NCI-H2227 treated with DMSO at 0.1 percent for 48 hours (cell line): ENCODE data around the gene WDR75.
"Not testable (repeated sequence)": the region's sequence is repeated elsewhere in the genome, so short reads cannot be mapped to it uniquely, and the experiment has no call there.

Experiments used
- DNase-seq: peaks from one replicate; lab custom pipeline; 2025; lab: John Stamatoyannopoulos, UW

Gene WDR75

DNA sequence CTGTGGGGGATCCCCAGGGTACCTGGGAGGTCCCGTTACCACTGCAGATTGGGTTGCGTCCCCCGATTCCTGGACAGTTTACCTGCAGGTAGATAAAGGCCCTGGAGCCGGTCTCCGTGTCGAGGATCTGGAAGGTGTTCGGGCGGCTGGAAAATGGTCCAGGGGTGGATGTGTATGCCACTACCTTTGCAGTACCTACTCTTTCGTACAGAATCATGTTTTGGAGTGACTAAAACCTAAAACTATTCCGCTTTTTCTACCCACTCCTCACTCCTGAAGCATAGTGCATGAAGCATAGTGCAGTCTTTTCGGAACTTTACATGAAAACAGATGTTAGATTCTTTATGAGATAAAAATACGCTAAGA, 418 bp downstream of the WDR75 start:
- no peak for DNase-seq

DNA sequence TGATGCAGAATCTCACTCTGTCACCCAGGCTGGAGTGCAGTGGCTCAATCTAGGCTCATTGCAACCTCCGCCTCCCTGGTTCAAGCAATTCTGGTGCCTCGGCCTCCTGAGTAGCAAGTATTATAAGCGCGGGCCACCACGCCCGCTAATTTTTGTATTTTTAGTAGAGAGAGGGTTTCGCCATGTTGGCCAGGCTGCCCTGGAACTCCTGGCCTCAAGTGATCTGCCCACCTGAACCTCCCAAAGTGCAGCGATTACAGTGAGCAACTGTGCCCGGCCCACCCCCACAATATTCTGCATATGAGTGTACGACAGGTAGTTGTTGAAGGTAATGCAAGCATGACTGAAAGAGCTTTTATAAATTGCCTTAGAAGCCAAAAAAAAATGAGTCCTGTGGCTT, 1.2 kb downstream of the WDR75 start:
- no peak for DNase-seq

DNA sequence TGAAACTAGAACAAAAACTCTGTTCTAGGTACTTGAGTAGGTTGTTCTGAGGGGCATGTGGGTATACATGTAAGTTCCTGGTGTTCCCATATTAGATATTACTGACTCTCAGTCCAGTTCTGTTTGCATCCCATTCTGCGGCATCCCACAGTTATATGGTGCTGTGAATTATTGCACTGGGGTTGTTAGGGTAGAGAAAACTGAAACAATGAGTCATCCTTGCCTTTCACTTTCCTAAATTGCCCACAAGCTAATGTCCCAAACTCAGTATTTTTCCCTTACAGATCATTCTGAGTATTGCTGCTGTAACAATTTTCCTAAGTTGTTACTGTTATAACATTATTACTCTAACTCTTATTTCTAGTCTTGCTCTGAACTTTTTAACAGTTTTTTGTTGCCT, 3.0 kb downstream of the WDR75 start:
- DNase-seq: no peak

DNA sequence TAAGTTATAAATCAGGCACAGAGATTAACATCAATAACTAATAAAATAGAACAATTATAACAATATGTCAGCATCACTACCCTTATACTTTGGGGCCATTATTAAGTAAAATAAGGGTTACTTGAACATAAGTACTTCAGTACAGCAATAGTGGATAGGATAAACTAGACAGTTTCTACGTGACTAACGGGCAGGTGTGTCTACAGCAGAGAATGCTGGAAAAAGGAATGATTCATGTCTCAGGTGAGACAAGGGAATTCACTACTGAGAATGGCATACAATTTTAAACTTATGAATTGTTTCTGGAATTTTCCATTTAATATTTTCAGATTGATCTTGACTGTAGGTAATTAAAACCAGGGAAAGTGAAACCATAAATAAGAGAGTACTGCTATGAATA, 5.5 kb downstream of the WDR75 start:
- no peak for DNase-seq

DNA sequence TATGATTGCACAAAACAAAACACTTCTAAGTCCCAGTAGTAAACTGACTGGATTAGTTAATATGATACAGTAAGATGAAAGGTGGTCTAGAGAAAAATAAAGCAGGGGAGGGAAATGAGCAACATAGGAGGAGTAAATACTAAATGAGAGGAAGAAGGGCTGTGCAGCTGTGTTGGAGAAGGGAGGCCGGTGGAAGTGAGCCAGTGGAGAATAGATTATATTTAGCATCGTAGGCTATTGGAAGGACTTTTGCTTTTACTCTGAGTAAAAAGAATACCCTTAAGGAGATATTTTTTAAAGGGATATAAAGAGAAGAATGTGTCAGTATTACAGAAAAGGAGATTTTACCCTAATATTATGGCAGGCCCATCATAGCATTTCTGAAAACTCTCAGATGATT, 12.7 kb downstream of the WDR75 start:
- DNase-seq: no peak

DNA sequence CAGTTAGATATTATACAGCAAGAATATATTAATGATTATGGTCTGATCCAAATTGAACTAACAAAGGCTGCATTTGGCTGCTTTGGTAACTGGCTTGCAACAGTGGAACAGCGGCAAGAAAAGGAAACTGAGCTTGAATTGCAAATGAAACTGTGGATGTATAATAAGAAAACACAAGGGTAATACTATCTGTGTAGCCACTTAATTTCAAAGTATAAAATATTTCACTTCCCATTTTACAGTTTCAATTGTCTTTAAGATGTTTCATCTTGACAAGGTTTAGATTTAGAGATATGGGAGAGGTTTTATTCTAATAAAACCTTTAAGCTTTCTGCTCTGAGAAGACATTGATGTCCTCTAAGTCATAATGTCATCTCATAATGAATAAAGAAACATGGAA, 23.8 kb downstream of the WDR75 start:
- DNase-seq: no peak

DNA sequence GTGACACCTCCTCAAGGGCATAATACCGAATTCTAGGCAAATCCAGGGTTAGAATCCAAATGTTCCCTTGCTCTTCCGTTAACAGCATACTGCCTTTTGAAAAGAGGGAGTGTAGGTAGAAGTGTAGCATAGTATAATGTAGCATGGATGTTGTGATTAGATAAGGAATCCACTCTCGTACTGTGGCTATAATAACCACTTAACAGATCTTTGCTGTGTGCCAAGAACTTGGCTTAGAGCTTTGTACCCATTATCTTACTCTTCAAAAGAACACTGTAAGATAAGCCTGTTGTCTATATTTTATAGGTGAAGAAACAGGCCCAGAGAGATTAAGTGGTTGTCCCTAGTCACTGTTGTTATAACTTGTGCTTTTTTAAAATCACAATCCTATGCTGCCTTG, 24.2 kb downstream of the WDR75 start:
- DNase-seq: no peak

DNA sequence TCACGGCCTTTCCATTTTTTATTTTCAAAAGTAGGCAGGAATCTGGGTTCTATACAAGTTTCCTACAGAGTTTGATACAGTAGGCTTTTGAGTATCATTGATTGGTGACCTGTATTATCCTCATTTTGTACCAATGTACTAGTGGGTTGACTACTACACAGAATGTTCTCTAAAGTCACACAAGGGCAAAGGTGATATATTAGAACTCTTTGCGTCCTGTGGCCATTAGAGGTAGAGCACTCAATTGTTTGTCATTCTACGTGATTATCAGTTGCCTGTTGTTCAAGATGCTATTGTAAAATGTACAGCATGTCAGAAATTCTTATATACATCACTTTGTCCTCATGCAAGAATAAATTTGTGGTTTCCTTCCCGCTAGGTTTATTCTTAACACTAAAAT, 24.8 kb downstream of the WDR75 start:
- DNase-seq: no peak

DNA sequence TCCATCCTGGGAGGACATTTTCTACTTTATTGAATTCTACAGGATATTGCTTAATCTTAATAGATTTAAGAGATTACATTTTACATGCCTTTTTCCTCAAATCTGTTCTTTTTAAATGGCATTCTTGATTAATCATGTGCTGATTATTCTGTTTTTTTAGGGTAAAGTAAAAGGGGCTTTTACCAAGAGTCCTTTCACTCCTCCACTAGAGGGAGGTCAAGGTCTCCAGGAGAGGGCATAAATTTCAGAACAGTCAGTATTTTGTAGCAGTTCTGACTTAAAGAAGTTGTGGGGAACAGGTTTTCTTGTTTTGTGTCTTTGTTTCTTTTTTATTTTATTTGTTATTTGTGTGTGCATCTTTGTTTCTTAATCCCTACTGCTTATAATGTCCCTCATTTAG, 25.4 kb downstream of the WDR75 start:
- DNase-seq: peak; percentile 36

DNA sequence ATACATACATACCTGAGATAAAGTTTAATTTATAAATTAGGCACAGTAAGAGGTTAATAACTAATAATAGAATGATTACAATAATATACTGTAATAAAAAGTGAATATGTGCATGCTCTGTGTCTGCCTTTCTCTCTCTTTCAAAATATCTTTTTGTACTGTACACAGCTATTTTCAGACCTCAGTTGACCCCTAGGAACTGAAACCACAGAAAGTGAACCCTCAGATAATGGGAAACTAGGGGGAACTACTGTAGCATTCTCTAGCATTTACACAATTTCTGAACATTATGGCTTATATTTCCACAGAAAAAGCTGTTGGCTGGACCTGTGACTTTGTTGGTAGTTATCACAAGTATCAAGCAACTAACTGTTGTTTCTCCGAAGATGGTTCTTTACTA, 25.9 kb downstream of the WDR75 start:
- no peak for DNase-seq

DNA sequence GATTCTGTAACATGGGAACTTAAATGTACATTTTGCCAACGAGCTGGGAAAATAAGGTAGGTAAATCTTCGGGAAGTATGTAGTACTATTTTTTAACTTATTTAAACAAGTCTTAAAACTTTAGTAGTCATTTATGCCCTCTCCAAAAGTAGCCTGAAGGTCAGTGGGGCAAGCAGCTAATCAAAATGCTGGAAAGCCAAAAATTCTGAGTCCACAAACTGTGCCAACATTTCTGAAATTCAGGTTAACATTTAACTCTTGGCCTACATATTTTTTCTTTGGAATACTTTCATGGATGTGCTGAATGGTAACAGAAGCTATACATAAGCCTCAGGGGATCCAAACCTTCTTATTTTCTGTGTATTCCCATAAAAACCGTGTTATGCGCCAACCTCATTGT, 26.3 kb downstream of the WDR75 start:
- DNase-seq: no peak

DNA sequence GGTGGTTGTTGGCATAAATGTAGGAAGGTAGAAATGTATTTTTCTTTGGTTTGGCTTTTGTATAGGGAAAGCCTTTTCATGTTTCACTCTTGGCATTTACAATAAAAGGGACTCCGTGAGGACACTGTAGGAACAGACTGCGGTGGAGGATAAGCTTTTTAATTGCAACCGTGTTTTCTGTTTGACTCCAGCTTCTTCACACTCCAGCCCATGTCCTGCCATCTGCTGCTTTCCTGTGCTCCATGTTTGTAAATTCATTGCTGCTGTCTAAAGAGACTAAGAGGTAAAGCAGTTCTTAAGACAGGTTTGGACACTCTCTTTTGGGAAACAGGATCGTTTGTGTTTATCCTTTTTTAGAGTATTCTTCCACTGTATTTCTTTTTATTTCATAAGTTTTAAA, 33.3 kb downstream of the WDR75 start:
- no peak for DNase-seq

DNA sequence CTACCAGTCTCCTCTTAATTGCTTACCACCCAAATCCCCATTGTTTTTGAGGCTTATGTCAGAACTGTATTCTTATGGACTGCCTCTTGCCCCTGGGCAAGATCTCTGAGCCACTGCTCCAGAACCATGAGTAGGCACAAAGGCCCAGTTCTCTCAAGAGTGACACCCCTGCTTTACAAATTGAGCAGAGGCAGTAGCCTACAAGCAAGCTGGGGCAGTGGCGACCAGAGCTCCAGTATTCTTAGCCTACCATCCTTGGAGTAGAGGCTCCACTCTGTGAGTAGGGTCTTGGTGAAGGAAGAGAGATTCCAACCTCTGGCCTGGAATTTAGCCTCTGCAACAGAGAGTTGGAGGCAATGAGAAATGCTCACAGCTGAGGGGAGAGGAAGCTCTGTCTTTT, 36.5 kb downstream of the WDR75 start:
- DNase-seq: no peak

DNA sequence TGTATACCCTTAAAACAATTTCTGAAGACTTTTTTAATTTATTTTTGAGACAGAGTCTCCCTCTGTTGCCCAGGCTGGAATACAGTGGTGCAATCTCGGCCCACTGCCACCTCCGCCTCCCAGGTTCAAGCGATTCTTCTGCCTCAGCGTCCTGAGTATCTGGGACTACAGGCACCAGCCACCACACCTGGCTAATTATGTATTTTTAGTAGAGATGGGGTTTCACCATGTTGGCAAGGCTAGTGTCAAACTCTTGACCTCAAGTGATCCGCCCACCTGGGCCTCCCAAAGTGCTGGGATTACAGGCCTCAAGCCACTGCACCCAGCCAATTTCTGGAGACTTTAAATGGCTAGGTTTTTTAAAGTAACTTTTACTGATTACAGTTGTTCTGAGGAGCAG, 37.0 kb downstream of the WDR75 start:
- DNase-seq: not testable (repeated sequence)

DNA sequence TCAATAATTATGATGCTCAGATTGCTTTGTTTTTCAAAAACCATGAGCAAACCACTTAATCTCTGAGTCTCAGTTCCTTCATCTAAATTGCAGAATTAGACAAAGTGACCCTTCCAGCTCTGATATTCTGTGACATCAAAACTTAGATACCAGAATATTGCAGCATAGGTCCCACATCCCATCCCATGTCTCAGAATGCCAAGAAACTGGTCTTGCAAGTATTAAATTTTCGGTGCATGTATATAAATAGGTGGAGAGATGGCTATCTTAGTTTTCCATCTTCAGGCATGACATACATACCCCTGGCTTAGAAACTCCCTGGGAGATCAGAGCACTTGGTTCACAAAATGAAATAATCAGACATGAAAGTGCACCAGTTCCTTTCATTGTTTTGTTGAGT, 39.8 kb downstream of the WDR75 start:
- DNase-seq: no peak

DNA sequence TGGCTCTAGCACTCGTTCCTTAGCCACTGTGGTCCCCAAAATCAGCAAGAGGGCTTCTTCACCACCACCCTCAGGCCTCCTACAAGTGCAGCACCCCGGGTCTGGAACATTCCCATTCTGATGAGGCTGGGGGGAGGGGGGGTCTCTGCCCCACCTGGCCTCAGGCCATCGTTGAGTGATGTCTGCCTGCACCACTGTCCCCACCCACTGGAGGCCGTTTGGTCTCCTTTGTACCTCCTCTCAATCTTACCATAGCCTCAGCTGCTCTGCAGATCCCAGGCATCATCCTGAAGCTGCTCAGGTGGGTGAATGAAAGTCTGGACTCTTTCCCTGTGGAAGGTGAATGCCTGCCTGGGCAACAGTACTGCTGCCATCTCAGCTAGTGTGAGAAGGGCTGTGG, 42.3 kb downstream of the WDR75 start:
- no peak for DNase-seq

DNA sequence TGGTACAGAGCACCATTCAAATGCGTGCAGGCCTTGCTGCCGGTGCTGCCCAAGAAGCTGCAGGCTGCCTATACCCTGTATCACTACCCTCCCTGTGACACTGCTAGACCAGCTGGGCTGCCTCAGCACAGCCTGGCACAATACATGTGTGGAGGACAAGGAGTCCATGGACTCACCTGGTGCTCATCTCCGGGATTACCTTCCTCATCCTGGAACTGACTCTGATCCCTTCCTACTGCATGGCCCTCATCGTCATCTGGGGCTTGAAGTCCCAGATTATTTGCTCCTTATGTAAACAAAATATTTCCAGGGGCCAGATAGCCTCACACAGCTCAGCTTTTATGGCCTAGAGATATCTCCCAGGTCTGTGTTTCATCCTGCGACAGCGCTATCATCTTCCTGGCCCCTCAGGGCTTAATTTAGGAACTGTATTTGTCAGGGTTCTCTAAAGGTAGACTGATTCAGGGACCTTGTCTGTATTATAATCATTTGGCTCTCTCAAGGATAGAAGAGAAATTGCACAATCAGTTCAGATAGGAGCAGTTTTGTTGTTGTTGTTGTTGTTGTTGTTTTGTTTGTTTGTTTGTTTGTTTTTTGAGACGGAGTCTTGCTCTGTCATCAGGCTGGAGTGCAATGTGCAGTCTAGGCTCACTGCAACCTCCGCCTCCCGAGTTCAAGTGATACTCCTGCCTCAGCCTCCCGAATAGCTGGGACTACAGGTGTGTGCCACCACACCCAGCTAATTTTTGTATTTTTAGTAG, 42.9 kb downstream of the WDR75 start:
- no peak for DNase-seq

DNA sequence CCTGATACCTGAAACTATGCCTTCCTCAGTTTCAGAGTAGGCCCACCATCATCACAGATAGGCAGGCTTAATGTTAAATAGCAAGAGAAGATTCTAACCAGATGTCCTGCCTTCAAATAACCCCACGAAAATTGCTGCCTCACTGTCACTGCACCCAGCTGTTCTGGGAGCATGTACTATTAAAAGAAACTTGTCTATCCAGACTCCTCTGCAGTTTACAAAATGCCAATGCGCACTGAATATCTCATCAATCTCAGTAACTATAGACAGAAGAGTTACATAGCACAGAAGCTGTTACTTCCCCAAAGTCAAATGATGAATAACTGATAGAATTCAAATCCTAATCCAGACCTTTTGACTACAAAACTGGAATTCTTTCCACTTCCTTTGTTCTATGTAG, 43.9 kb downstream of the WDR75 start:
- no peak for DNase-seq

DNA sequence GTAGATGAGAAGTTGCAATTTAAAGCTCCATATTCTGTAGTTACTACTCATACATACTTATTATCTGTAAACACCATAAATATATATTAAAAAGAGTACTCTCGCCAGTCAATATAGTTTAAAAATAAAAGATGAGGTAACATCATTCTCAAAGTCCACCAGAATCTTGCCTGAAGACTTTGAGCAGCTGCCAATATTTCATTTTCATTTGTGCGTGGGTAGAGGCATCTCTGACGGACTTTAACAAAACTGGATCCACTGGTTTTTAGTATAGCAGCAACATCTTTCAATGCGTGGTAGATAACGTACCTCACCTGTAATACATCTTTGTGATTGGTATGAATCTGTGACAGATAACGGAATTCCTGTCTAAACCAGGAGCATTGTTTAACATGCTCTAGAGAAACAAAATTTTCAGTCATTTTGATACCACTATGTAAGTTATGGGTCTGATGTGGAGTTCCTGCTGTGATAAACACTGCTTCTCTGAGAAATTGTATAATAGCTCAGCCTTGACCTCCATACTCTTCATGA, 45.0 kb downstream of the WDR75 start:
- peak; percentile 87 for DNase-seq

DNA sequence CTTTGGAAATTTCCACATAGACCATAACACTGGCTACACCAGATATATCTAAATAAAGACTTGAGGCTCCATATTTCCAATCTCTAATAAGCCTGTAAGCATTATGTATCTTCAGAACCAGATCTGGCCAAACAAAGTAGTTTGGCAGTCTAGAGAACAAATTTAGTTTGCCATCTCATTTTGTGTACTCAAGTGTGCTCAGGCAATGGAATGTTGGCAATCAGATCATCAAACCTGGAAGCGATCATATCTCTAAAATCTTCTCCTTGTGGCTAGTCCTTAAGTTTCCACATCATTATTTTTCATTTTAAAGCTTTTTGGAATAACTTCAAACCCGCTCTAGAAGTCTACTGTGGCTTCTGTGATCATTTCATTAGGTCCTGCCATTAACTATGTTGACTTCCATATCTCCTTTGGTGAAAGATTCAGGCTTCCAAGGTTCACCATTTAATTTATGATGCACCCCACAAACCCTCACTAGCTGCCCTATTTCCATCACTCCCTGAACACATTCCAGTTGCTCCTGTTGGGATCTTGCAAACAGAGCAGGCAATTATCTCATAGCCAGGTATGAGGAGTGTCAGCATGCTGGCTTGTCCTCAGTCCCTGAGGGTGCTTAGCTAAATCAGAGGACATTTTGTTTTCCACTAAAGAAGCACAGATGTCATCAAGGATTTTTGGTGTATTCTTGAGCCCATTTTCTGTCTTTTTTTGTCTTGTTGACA, 46.2 kb downstream of the WDR75 start:
- DNase-seq: no peak

DNA sequence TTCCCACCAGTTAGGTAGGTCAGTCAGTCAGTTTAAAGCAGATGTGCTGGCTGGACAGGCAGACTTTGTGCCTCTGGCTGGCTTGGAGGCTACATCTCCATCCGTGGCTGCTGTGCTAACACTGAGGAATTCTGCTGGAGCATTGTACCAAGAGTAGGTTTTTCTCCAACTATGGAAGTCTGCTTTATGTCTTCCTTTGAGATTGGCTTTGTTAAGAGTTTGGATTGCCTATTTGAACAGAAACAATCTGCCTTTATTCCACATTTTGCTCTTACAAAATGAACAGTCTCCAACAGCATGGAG, 46.7 kb downstream of the WDR75 start:
- DNase-seq: no peak

DNA sequence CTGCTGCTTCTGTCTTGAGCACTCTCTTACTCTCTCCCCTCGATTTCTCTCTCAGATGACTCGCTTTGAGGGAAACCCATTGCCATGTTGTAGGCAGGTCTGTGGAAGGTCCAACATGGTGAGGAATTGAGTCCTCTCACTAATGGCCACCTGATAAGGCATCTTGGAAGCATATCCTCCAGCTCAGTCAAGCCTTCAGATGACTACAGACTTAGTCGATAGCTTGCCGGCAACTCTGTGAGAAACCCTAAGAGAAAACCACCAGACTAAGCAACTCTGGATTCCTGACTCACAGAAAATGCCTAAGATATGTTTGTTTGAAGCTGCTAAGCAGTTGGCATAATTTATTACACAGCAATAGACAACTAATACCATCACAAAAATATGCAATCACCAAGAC, 51.2 kb downstream of the WDR75 start:
- DNase-seq: no peak

DNA sequence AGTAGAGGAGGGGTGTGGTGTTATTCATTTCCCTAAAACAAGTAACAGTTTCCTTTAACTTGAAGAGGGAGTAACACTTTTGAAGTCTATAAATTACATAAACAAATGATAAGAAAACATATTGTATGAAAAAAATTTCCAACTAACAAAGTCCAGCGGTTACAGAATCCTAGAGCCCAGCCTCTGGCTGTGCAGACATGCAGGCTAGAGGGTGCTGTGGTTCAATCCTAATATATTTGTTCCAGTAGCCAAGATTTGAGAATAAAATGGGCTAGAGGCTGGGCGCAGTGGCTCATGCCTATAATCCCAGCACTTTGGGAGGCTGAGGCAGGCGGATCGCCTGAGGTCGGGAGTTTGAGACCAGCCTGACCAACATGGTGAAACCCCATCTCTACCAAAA, 56.9 kb downstream of the WDR75 start:
- DNase-seq: no peak

DNA sequence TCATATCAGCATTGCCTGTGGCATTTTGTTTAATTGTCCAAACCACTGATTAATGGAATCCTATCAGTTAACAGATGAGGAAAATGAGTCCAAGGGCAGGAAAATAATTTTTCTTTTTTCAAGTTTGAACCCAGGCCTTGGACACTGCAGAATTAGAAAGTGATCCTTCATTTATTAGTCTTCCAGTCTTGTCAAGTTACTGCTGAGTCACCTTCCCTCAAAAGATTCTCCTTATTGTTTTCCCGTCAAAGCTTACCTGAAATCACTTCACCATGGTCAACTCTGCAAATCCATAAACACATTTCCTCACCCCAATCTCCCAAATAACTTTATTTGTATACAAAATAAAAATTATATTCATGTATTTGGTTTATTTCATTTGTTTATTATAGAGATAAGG, 57.9 kb downstream of the WDR75 start:
- DNase-seq: no peak
